HepG2 (cell line): Measurements from ENCODE around the gene DPEP3. TPM values are rescaled to one million over a fixed set of nuclear protein-coding genes. Genes with fewer than 3 reads are reported as not detected.

Experiments used
- ATAC-seq: fragments of 200-7000 bp; cut with Tn5 transposase; 3 replicates; pipeline ENCODE4 v1.9.1; 2020; ENCODE audit warnings: mild to moderate bottlenecking, moderate library complexity
- BruUV-seq: library from RNA; stranded (reverse); fragments of 400-500 nt; replicated peaks from 2 replicates; lab custom pipeline; 2021; lab: Mats Ljungman, UMichigan
- CTCF ChIA-PET: fragments of 300-600 bp; formaldehyde crosslinking; extraction: SDS; loops from one replicate; lab custom pipeline; 2021; ENCODE audit warnings: low total read pairs, inconsistent platforms, low intra/inter-chr PET ratio; lab: Yijun Ruan, JAX
- POLR2A ChIA-PET: fragments of 350-600 bp; sonication (Branson Sonifier 250); formaldehyde crosslinking; loops from one replicate; lab custom pipeline; 2020; ENCODE audit warnings: antibody characterized with exemption, inconsistent platforms; lab: Yijun Ruan, JAX
- DNase-seq: peaks from one replicate; pipeline ENCODE4 v3.0.0-alpha.2; 2015; ENCODE audit warnings: low spot score
- FAIRE-seq: peaks from 3 replicates; lab custom pipeline; 2011; peaks lifted over from hg19 to GRCh38; lab: Jason Lieb, UNC
- H2AFZ ChIP-seq: one replicate; pipeline ENCODE4 v1.6.1; 2011; ENCODE audit warnings: low read length, inconsistent platforms
- H3K27ac ChIP-seq: fragments of 300-600 bp; 3 replicates; pipeline ENCODE4 v1.8.0; 2011; ENCODE audit warnings: mixed run types, mild to moderate bottlenecking, mixed read lengths, low read length, inconsistent platforms; ENCODE audit not compliant: insufficient read depth; ENCODE audit errors: extremely low read length
- H3K27me3 ChIP-seq, 2 experiments: fragments of 200-600 bp in 1 of 2; 2 replicates in 1 of 2; 3 replicates in 1 of 2; pipeline versions ENCODE4 v1.6.0 to v1.8.0; 2011; ENCODE audit warnings: low read length in 2 of 2, mild to moderate bottlenecking in 2 of 2, moderate library complexity in 2 of 2, inconsistent platforms in 1 of 2; ENCODE audit not compliant: insufficient read depth in 2 of 2, control insufficient read depth in 1 of 2
- H3K36me3 ChIP-seq, 2 experiments: fragments of 200-600 bp in 1 of 2; replicated peaks in 1 of 2; 2 replicates in 1 of 2; 3 replicates in 1 of 2; pipeline versions ENCODE4 v1.5.1 to v1.8.0; 2011; ENCODE audit warnings: low read length in 2 of 2, inconsistent platforms in 1 of 2; ENCODE audit not compliant: insufficient read depth in 2 of 2, control insufficient read depth in 1 of 2
- H3K4me1 ChIP-seq: 2 replicates; pipeline ENCODE4 v1.5.1; 2012; ENCODE audit warnings: low read length, inconsistent platforms; ENCODE audit not compliant: insufficient read depth
- H3K4me2 ChIP-seq: 2 replicates; pipeline ENCODE4 v1.6.0; 2011; ENCODE audit warnings: low read depth, low read length, inconsistent platforms
- H3K4me3 ChIP-seq, 3 experiments: fragments of 200-600 bp in 1 of 3; sonication (generic), shearing (Covaris generic) in 1 of 3; replicated peaks in 1 of 3; 2 replicates each; pipeline ENCODE4 v1.5.1; 2011 to 2016; ENCODE audit warnings: low read length in 3 of 3, inconsistent platforms in 2 of 3, low read depth in 2 of 3, mild to moderate bottlenecking in 2 of 3, control low read depth in 1 of 3, mixed read lengths in 1 of 3; ENCODE audit not compliant: insufficient read depth in 1 of 3
- H3K79me2 ChIP-seq: one replicate; pipeline ENCODE4 v1.6.1; 2011; ENCODE audit warnings: low read length, inconsistent platforms; ENCODE audit not compliant: insufficient read depth
- H3K9ac ChIP-seq: 2 replicates; pipeline ENCODE4 v1.6.0; 2011; ENCODE audit warnings: mild to moderate bottlenecking, low read depth, low read length, inconsistent platforms; ENCODE audit not compliant: insufficient read depth
- H3K9me3 ChIP-seq: 2 replicates; pipeline ENCODE4 v1.5.1; 2012; ENCODE audit warnings: mild to moderate bottlenecking, low read length
- H4K20me1 ChIP-seq: 2 replicates; pipeline ENCODE4 v1.6.0; 2011; ENCODE audit warnings: inconsistent platforms, mild to moderate bottlenecking, low read length, moderate library complexity; ENCODE audit not compliant: insufficient read depth
- HNF4A ChIP-seq: sonication (generic); formaldehyde crosslinking; IDR thresholded peaks from 2 replicates; pipeline ENCODE4 v1.4.0; 2020; ENCODE audit warnings: missing genetic modification reagents
- HNRNPL ChIP-seq: fragments of 200-400 bp; formaldehyde crosslinking; IDR thresholded peaks from 2 replicates; pipeline ENCODE4 v1.6.1; 2017; ENCODE audit warnings: mild to moderate bottlenecking, low read depth, low read length
- MATR3 ChIP-seq: sonication (generic); formaldehyde crosslinking; IDR thresholded peaks from 2 replicates; pipeline ENCODE4 v1.4.0; 2020; ENCODE audit warnings: missing genetic modification reagents
- MBD4 ChIP-seq: IDR thresholded peaks from 2 replicates; pipeline ENCODE4 v1.6.1; 2012; ENCODE audit warnings: low read length, inconsistent platforms, borderline replicate concordance
- REPIN1 ChIP-seq: sonication (generic); formaldehyde crosslinking; IDR thresholded peaks from 2 replicates; pipeline ENCODE4 v1.8.0; 2022; ENCODE audit warnings: missing genetic modification reagents, low read depth, mild to moderate bottlenecking, borderline replicate concordance
- SIX4 ChIP-seq: sonication (generic); formaldehyde crosslinking; IDR thresholded peaks from 2 replicates; pipeline ENCODE4 v1.4.0; 2020; ENCODE audit warnings: missing genetic modification reagents
- TCF7 ChIP-seq: sonication (generic); IDR thresholded peaks from 2 replicates; pipeline ENCODE4 v1.6.1; 2016; ENCODE audit warnings: antibody characterized with exemption, low read depth
- ZC3H13 ChIP-seq: sonication (generic); formaldehyde crosslinking; IDR thresholded peaks from 2 replicates; pipeline ENCODE4 v1.8.1; 2023; ENCODE audit warnings: mild to moderate bottlenecking, missing genetic modification reagents, moderate library complexity
- ZNF230 ChIP-seq: sonication (generic); formaldehyde crosslinking; IDR thresholded peaks from 2 replicates; pipeline ENCODE4 v1.4.0; 2020; ENCODE audit warnings: mild to moderate bottlenecking, missing genetic modification reagents
- ZNF234 ChIP-seq: sonication (generic); formaldehyde crosslinking; conservative IDR thresholded peaks from 2 replicates; pipeline ENCODE4 v1.5.1; 2020; ENCODE audit warnings: mild to moderate bottlenecking, missing genetic modification reagents
- ZNF547 ChIP-seq: sonication (generic); formaldehyde crosslinking; IDR thresholded peaks from 2 replicates; pipeline ENCODE4 v1.5.1; 2020; ENCODE audit warnings: mild to moderate bottlenecking, missing genetic modification reagents
- ZNF780A ChIP-seq: sonication (generic); formaldehyde crosslinking; IDR thresholded peaks from 2 replicates; pipeline ENCODE4 v1.8.0; 2022; ENCODE audit warnings: mild to moderate bottlenecking, missing genetic modification reagents, moderate library complexity
- WGBS: methylation state at CpG from one replicate; pipeline ENCODE4 v1.1.6; 2017; ENCODE audit warnings: low lambda C conversion rate; 5-methylcytosine and 5-hydroxymethylcytosine counted together
- in situ Hi-C: cut with HindIII; loops from 2 replicates; pipeline ENCODE4 v1.10.0; 2017; ENCODE audit warnings: low pct_unique_long_range_greater_than_20kb; ENCODE audit not compliant: extremely low pct_ligation_motif_present
- intact Hi-C: fragments of 100-400 bp; cut with micrococcal nuclease; formaldehyde crosslinking; loops from one replicate; pipeline ENCODE4 v1.10.0; 2022; ENCODE audit not compliant: unreplicated experiment
- polyA plus RNA-seq, 8 experiments: library from polyadenylated mRNA; depleted of rRNA in 3 of 8; stranded (reverse) in 7 of 8; unstranded in 1 of 8; fragments of >200 nt; fragmentation: Illumina TruSeq in 4 of 8; extraction: Trizol in 4 of 8; gene quantifications; 2 replicates each; pipeline versions ENCODE4 v1.2.1 to v1.2.3, GENCODE V29; 2011 to 2016; ENCODE audit warnings: low read depth in 4 of 8, missing spikeins in 1 of 8, mixed read lengths in 1 of 8; ENCODE audit not compliant: insufficient read depth in 1 of 8
- total RNA-seq, 5 experiments: library from RNA; depleted of rRNA; stranded (reverse); fragments of >200 nt; fragmentation: Illumina TruSeq; extraction: Trizol; gene quantifications; 2 replicates each; pipeline ENCODE4 v1.2.3, GENCODE V29; 2016; ENCODE audit warnings: low read depth in 1 of 5
- TF ChIP-seq, protein P1 (sequence below): IDR thresholded peaks from 2 replicates; pipeline ENCODE4 v1.6.1; 2016; ENCODE audit warnings: low read depth
- TF ChIP-seq, protein P2 (sequence below): sonication (generic); formaldehyde crosslinking; IDR thresholded peaks from 2 replicates; pipeline ENCODE4 v1.9.0; 2021; ENCODE audit warnings: missing genetic modification reagents, borderline replicate concordance
- TF ChIP-seq, protein P3 (sequence below): sonication (generic); formaldehyde crosslinking; IDR thresholded peaks from 2 replicates; pipeline ENCODE4 v1.8.1; 2023; ENCODE audit warnings: mild to moderate bottlenecking, missing genetic modification reagents
- TF ChIP-seq, protein P4 (sequence below): sonication (generic); formaldehyde crosslinking; IDR thresholded peaks from 2 replicates; pipeline ENCODE4 v1.4.0; 2020; ENCODE audit warnings: missing genetic modification reagents, borderline replicate concordance

Gene DPEP3
- total and polyA plus RNA-seq, 2 of the 13 experiments (the other 11 are each of a cell fraction or from before 2014, with no cell fraction given): not detected

DNA sequence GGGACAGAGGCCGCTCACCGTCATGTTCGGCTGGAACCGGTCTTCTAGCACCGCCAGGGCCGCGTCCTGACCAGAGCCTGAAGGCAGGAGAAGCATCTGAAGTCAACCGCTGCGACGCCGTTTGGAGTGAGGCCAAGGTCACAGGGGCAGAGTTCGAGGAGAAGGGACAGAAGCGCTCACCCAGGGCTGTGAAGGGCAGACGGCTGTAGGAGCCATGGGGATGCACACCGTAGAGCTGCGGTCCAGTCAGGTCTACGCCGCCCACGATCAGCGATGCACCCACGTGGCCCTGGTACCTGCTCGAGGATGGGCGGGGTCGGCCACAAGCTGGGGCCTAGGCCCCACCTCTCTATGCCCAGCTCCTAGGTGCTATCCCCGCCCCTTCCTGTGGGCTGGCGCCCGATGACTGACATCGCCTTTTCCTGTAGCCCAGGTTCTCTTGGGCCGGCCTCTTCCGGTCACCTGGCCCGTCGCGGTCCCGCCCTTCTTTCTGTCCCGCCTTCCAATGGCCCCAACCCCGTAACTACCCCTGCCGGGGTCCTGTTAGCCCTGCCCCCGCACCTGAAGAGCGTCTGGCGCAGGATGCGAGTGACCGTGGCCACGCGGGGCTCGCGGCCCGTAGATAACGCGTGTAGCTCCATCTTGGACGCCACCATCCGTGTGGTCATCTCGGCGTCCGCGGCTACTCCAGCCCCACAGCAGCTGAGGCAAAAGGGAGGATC lies 44.7 kb downstream of the DPEP3 start:
- POLR2A ChIA-PET: interaction anchor here (0.6 to 4.6 kb wide), 39 partner anchors 8 to 455 kb away, joined by 3 to 40 read pairs (median 4); partner anchors contain the start of genes ACD, ATP6V0D1, CTCF and DDX28
- H3K36me3 ChIP-seq: peaks cover 2 to 3% of the 10 kb centered on the region in 2 experiments; a peak in 1 of 5 replicates
- peaks cover 24% of the 10 kb centered on the region for H3K79me2 ChIP-seq
- peaks cover 30% of the 10 kb centered on the region for H3K4me1 ChIP-seq
- intact Hi-C loops: loop anchor here (1.0 kb wide), 2 partner anchors 8 to 105 kb away; no protein-coding TSS in a partner anchor
- peak overlapping the region; percentile 99 for H3K4me2 ChIP-seq
- in situ Hi-C loops: loop anchor here (10.0 kb wide), 1 partner anchor 271 kb away; the partner anchor contains the start of genes ACD, C16orf86, ENKD1 and PARD6A
- H3K9ac ChIP-seq: peak overlapping the region; percentile 92
- H3K27ac ChIP-seq: peak overlapping the region; percentile 70
- H3K4me3 ChIP-seq: peak overlapping the region; percentile 86 to 97 (median 97)
- no peaks in the 10 kb centered on the region for H3K9me3 ChIP-seq
- 0% methylated on average over 25 of the region's 55 CpGs for WGBS
- DNase-seq (peak; percentile 98), FAIRE-seq (peak; percentile 88), ATAC-seq (peak; percentile 85)
- no TSS peak for BruUV-seq
- H2AFZ ChIP-seq: no peak overlapping the region
- H3K27me3 ChIP-seq: no peaks in the 10 kb centered on the region; a peak in 1 of 5 replicates
- H4K20me1 ChIP-seq: peaks cover 4% of the 10 kb centered on the region; the same call in 1 of the 2 replicates
- CTCF ChIA-PET: interaction anchor here (2.4 kb wide), 1 partner anchor 119 kb away, joined by 6 read pairs; no protein-coding TSS in a partner anchor
- TF ChIP-seq, protein P1, sequence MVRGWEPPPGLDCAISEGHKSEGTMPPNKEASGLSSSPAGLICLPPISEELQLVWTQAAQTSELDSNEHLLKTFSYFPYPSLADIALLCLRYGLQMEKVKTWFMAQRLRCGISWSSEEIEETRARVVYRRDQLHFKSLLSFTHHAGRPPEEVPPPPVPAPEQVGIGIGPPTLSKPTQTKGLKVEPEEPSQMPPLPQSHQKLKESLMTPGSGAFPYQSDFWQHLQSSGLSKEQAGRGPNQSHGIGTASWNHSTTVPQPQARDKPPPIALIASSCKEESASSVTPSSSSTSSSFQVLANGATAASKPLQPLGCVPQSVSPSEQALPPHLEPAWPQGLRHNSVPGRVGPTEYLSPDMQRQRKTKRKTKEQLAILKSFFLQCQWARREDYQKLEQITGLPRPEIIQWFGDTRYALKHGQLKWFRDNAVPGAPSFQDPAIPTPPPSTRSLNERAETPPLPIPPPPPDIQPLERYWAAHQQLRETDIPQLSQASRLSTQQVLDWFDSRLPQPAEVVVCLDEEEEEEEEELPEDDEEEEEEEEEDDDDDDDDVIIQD: no peak
- peak; percentile 59 for TF ChIP-seq SIX4
- TF ChIP-seq, protein P2, sequence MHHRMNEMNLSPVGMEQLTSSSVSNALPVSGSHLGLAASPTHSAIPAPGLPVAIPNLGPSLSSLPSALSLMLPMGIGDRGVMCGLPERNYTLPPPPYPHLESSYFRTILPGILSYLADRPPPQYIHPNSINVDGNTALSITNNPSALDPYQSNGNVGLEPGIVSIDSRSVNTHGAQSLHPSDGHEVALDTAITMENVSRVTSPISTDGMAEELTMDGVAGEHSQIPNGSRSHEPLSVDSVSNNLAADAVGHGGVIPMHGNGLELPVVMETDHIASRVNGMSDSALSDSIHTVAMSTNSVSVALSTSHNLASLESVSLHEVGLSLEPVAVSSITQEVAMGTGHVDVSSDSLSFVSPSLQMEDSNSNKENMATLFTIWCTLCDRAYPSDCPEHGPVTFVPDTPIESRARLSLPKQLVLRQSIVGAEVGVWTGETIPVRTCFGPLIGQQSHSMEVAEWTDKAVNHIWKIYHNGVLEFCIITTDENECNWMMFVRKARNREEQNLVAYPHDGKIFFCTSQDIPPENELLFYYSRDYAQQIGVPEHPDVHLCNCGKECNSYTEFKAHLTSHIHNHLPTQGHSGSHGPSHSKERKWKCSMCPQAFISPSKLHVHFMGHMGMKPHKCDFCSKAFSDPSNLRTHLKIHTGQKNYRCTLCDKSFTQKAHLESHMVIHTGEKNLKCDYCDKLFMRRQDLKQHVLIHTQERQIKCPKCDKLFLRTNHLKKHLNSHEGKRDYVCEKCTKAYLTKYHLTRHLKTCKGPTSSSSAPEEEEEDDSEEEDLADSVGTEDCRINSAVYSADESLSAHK (CRISPR knock-in tag): no peak
- TF ChIP-seq MBD4: no peak
- no peak for TF ChIP-seq ZNF234 (CRISPR knock-in tag)
- no peak for TF ChIP-seq MATR3 (CRISPR knock-in tag)
- peak; percentile 55 for TF ChIP-seq HNF4A (CRISPR knock-in tag)
- peak; percentile 91; the same call in 1 of the 2 replicates for TF ChIP-seq ZNF230 (CRISPR knock-in tag)
- TF ChIP-seq, protein P3, sequence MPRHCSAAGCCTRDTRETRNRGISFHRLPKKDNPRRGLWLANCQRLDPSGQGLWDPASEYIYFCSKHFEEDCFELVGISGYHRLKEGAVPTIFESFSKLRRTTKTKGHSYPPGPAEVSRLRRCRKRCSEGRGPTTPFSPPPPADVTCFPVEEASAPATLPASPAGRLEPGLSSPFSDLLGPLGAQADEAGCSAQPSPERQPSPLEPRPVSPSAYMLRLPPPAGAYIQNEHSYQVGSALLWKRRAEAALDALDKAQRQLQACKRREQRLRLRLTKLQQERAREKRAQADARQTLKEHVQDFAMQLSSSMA (CRISPR knock-in tag): 0 out of 2 replicates have a peak, but pooled peaks have one; percentile 55
- TF ChIP-seq TCF7: no peak
- peak; percentile 94 for TF ChIP-seq REPIN1 (CRISPR knock-in tag)
- peak; percentile 97 for TF ChIP-seq ZC3H13 (CRISPR knock-in tag)
- peak; percentile 43; the same call in 1 of the 2 replicates for TF ChIP-seq HNRNPL
- no peak for TF ChIP-seq ZNF780A (CRISPR knock-in tag)
- TF ChIP-seq, protein P4, sequence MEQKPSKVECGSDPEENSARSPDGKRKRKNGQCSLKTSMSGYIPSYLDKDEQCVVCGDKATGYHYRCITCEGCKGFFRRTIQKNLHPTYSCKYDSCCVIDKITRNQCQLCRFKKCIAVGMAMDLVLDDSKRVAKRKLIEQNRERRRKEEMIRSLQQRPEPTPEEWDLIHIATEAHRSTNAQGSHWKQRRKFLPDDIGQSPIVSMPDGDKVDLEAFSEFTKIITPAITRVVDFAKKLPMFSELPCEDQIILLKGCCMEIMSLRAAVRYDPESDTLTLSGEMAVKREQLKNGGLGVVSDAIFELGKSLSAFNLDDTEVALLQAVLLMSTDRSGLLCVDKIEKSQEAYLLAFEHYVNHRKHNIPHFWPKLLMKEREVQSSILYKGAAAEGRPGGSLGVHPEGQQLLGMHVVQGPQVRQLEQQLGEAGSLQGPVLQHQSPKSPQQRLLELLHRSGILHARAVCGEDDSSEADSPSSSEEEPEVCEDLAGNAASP (CRISPR knock-in tag): no peak
- TF ChIP-seq ZNF547 (CRISPR knock-in tag): peak; percentile 93
